ENCODE measurements around the gene ATE1.
"Not testable (repeated sequence)": the region's sequence is repeated elsewhere in the genome, so short reads cannot be mapped to it uniquely, and the experiment has no call there.

ATE1 gene

DNA sequence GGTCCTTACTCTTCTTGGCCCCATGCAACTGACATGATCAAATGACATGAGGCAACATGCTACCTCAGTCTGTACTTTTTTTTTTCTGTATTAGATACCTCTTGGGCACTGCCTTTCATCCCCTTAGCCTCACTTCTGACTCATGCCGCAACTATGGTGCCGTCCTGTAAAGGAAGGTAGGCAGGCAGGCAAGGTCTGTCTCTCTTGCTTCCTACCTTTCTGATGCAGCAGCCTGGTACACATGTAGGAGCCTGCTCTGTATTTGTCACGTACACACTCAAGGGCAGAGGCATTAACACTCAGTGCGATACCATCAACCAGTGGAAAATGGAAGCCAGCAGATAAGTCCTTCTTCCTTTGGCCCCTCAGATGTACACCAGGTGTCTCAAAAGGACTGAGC lies 146.7 kb downstream of the ATE1 start:
- no peak for DNase-seq

DNA sequence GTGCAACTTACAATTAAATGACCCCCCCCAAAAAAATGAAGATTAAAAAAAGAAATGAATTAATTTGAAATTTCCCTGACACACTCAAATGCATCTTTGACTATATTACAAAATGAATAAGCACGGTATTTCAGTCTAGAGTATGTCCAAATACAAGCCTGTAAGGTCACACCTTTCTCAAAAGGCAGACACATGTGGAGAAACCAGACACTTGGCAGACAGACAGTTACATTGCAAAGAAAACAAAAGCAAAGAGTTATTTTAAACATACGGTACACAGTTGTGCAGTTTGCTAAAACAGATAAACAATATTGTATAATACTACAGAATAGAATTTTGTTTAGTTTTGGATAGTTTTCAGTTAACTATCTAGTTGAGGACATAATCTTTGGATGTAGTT lies 153.0 kb downstream of the ATE1 start:
- no peak for DNase-seq

DNA sequence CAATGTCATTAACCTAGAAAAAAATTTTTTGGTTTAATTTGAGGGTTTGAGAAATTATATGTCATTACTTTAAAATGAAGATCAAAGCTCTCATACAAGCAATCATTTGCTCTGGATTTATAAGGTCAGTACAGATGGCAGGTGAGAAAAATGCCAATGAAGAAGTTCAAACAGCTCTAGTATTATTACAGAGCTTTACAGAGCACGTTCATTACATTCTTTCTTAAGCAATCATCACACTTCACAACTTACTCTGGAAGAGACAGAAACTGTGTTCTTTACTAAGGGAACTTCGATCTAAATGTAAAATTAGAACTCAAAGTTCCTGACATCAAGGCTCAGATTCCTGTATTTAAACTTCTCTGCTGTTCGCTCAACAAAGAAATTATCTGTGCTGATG lies 153.4 kb downstream of the ATE1 start:
- no peak for DNase-seq

DNA sequence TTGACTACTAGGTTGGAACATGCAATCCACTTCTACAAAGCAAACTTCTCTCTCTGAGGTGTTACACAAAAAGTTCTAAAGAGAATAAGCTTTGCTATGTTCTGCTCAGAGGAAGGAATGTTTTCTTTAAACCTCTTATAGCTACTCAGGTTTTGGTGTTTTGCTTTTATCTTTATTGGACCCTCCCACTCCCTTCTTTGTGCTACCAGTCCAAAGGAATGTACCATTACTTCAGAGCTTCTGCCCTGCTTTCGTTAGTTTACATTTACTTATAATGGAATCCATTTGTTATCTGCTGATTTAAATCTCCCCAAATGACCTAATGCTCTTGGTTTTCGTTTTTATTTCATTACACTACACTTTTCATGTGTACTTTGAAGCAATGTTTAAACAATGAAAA lies 154.9 kb downstream of the ATE1 start:
- no peak for DNase-seq

DNA sequence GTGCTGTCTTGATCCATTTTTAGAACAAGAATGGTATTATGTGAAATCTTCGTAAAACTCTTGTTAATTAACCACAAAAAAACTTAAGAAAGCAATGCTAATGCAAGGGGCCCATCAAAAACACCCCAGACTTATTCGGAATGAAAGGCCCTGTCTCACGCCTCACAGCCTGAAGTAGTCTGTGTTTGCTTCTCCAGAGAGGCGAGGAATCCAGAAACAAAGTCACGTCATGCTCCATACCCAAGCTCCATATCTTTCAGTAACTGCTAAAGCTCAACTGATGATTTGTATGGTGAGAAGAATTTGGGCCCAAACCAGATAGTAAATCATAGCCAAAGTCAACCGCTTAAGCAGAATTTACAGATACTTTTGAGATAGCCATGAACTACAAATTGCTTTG lies 155.4 kb downstream of the ATE1 start:
- no peak for DNase-seq

DNA sequence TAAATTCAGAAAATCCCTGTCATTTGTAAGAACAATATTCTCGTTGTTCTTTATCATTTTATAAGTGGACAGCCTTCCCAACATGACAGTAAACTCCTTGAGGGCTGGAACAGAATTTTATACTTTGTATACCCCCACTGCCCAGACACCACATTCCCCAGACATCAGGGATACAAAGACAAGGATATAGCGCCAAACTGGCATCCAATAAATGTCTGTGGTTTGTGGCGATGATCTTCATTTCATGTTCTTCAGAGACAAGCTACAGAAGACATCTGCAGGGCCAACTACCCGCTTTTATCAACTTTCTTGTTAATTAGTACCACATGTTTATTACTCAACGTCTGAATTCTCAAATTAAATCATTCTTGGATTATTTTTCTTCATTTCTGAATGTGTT lies 155.9 kb downstream of the ATE1 start:
- DNase-seq: no peak

DNA sequence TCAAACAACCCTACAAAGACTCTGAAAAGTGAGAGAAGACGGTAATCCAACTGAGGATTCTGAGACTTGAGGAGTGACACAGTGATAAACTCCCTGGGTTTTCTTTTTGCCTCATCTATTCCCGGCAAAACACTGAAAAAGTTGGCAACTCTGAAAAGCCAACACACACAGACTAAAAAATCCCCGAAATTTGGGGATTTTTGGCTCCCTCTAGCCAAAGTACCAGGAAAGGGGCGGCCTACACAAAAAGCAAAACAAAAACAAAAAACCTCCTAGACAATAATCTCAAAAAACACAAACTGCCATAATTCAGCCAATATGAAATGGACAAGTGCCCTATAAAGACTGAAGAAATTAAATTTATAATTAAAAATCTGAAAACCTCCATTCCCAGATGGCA lies 161.4 kb downstream of the ATE1 start:
- no peak for DNase-seq

DNA sequence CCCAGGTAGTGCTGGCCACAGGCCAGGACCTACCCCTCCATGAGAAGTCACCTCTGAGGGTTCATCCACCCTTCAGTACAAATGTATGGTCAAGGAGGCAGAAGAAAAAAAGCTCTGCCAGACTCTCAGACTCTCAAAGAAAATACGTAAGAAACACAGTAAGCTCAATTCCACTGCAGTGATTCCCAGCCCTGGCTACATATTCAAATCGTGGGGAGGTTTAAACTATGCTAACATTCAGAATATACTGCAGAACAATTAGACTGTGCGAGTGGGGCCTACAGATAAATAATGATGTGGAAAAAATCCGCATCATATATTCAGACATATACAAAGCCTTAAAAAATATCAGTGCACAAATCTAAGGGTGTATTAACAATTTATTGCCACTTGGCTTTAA lies 162.6 kb downstream of the ATE1 start:
- DNase-seq: no peak

DNA sequence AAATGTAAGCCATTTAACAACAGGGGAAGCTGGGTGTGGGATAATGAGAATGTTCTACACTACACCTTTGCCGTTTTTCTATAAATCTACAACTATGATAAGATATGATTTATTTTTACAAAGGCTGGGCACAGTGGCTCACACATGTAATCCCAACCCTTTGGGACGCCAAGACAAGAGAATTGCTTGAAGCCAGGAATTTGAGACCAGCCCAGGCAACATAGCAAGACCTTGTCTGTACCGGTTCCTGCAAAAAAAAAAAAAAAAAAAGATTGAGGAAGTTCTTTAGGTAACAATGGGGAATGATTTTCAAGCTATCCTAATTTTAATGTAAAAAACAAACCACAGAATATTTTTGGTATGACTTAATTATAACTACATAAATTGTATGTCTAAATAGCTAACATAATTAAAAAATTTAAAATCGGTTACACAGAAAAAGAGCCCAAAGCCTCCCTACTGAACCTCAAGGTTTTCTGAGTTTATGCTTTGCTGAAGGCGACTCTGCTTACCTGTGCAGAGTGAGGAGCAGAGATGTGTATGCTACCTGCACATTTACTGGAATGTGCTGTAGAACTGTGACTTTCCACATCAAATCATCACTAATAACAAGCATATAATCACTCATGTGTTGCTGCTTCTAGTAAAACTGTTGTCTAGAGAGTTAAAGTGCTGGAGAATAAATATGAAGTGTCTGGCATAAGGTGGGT lies 163.4 kb downstream of the ATE1 start:
- no peak for DNase-seq

DNA sequence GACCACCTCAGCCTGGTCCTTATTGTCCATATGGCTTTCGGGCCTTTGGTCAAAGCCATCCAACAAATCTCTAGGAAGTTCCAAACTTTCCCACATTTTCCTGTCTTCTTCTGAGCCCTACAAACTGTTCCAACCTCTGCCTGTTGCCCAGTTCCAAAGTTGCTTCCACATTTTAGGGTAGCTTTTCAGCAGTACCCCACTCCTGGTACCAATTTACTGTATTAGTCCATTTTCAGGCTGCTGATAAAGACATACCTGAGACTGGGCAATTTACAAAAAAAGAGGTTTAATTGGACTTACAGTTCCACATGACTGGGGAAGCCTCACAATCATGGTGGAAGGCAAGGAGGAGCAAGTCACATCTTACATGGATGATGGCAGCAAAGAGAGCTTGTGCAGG lies 170.6 kb downstream of the ATE1 start:
- DNase-seq: not testable (repeated sequence)

DNA sequence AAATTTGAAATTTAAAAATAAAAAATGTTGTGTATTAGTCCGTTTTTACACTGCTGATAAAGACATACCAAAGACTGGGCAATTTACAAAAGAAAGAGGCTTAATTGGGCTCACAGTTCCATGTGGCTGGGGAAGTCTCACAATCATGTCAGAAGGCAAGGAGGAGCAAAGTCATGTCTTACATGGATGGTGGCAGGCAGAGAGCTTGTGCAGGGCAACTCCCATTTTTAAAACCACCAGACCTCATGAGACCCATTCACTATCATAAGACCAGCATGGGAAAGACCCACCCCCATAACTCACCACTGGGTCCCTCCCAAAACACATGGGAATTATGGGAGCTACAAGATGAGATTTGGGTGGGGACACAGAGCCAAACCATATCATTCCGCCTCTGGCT lies 172.3 kb downstream of the ATE1 start:
- not testable (repeated sequence) for DNase-seq

DNA sequence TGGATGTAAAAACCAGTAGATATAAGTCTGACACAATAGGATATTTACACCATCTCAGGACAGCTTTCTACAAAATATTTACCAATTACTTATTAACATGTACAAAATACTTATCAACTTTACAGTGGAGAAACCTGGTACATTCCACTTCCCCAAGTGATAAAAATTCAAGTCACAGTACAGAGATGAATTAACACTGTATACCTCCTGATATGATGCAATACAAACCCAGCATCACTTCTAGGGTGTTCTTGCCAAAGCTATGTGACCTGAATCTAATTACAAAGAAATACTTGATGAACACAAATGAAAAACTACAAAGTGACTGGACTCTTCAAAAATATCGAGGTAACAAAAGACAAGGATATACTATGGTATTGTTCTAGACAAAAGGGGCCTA lies 173.2 kb downstream of the ATE1 start:
- DNase-seq: no peak

DNA sequence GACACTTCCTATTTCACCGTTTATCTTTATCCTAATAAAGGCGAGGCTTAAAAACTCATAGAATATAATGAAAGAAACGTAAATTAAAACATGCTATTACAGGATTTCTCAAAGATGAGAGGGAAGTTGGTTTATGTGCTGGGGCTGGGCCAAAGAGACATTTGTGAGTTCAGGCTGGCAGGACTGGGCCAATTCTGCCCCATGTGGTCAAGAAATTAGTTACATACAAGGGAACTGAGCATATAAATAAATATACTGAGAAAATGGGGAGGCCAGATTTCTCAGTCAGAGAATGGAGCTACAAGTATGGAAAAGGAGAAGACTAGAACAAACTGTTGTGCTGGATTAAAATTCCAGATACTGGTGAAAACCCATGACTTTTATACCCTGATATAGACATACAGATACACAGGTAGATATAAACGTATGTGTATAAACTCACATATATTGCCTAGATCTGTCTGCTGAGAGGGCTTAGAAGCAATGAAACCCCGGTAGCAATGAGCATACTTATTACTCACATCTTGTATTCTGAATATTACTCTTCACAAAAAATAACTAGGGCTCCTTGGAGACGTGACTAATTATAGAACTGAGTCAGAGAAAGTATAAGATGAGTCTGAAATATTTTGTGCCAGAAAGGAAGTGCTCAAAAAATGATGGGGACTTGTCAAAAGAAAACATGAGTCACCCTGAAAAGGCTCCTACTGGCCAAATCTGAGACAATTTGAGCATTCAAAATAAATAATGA lies 173.9 kb downstream of the ATE1 start:
- peak in 1 of 14 donors; percentile 4 for DNase-seq

DNA sequence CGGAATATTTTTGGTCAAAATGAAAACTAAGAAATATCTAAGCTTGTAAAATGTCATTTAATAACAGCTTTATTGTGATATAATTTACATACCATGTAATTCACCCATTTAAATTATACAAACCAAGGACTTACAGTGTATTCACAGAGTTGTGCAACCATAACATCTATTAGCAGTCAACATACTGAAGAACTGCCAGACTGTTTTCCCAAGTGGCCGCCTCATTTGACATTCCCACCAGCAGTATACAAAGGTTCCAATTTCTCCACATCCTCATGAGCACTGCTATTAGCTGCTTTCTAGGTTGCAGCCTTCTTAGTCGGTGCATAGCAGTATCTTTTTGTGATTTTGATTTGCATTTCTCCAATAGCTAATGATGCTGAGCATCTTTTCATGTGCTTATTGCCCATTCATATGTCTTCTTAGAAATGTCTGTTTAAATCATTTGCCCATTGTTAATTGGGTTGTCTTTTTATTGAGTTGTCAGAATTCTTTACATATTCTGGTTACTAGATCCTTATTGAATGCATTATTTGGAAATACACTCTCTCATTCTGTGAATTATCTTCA lies 176.6 kb downstream of the ATE1 start:
- no peak for DNase-seq

DNA sequence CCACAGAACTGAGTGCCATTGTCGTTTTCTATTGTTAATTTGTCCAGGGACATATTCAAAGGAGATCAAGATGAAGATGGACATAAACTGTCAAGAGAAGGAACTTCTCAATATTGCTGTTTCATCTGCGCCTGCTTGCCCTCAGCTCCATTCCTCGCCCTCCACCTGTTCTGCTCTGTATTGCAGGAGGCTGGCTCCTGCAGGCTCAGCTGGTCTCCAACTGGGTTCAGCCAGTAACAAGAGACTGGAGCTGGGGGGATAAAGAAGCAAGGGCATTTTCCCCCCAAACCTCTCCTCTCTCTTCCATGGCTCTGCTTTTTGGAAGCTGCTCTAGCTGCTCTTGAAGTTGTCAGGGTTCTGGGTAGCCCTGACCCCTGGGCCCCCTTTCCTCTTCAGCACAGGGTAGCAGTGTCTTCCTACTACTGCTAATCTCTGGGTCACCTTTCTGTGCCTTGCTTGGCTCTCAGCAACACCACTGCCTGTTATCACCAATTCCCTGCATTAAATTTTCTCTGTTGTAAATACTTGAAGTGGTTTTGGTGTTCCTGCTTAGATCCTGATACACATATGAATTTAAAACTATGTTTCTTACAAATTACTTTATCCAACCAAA lies 180.6 kb downstream of the ATE1 start:
- no peak for DNase-seq

DNA sequence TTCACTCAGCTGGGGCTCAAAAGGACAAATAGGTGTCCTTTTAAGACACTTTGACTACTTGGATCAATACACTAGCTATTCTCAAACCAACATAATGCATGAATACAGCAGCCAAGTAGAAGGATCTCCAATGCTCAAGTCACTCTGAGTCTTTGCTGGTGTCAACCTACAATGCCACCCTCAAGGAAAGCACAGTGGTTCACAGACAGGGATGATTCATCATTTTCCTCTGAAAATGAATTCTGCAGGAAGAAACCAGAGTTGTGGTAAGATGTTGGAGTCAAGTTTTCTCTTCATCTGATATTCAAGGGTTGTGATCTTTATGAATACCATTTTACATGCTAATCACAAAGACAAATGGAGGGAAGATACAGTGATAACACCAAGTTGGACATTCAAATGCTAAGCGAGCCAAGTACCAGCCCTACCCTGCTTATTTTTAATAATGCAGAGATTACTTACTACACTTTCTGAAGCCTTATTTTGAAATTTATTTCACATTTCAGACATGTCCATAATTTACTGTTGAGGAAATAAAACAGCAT lies 186.5 kb downstream of the ATE1 start:
- DNase-seq: no peak

DNA sequence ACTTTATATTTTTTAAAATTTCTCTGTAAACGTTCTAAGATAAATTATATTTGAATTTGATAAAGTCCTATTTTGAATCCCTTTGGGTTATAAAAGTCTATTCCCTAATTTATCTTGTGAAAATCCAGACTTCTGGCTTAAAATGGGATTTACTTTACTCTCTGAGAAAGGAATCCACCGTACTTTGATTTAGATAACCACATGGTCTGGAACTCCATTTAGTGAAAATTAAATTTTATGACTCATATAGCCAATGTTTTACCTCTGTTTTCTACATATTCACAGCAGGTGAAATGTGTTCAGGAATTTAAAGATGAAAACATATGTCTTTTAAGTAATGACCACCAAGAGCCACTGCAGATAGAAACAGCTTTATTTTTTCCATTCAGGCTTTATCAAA lies 187.8 kb downstream of the ATE1 start:
- DNase-seq: no peak

DNA sequence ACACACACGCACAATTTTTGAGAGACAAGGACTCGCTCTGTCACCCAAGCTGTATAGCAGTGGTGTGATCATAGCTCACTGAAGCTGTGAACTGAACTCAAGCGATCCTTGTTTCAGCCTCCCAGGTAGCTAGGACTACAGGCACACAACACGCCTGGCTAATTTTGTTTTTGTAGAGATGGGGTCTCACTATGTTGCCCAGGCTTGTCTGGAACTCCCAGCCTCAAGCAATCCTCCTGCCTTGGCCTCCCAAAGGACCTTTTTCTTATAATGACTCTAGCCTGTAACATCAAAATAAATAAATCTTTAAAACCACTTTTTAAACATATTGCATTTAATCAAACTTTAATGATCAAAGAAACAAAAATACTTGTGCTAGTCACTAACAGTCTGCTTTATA lies 188.7 kb downstream of the ATE1 start:
- DNase-seq: no peak

DNA sequence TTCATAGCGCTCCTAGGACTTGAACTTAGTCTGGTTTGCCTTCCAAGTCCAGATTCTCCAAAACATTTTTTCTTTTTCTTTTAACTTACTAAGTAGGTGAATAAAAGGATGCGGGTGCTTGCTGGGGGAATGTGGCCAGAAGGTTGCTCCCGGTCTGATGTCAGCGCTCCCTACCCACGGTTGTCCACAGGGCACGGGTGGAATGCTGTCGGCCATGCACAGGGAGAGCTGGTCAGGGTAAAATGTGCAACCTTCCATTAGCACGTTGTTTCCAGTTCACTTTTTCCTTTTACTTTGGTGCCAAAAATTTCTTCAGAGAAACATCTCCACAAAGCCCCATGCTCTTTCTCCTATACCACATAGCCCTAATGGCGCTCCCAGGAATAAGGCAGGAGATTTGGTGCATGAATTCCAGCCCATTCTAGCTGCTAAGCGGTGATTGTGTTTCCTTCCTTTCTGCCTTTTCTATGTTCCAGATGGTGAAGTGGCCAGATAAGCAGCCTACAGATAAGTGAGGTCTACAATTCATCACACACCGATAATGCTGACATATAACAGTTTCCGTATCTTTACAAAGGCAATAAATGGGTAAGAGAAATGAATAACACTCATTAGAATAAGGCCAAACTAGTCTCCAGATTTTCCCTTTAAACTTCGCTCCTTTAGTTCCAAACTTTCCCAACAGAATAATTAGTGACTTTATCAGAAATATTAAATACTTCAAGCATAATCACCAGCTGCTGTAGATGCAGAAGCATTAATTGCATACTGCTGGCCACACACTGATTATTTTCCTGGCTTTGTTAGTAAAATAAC lies 191.3 kb downstream of the ATE1 start:
- no peak for DNase-seq

DNA sequence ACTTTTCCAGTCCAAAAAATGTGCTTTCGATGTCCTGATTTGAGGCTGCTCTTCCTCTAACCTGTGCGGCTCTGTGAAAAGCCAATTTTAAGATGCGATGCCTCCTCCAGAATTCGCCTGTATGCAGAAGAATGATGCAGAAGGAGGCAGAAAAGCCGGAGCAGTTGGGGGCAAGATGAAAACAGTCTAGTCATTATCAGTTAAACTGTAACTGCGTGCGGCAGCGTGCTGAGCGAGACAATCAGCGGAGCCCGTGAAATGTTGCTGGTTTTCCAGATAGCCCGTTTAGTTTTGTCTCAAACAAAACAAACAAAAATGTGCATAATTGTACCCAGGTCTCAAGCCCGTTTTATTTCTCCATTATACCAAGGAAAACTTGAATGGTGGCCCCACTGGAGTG lies 192.6 kb downstream of the ATE1 start:
- no peak for DNase-seq

DNA sequence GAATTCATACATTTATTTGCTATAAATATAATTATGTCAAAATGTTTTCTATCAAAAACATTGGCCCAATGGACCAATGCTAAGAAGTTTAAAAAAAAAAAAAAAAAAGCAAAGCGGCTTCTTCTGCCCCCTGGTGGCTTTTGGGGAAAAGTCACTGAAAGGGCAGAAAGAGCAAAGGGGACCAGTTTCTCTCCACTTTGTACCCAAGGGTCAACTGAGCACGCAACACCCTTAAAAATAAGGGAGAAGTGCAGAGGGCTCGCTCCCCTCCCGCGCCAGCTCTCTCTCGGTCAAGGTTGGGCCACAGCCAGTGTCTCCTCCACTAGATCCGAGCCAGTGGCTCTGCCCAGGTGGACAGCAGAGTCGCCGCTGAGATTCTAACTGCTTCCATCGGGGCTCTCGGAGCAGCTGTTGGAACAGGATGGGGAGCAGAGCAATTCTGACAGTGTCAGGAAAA lies 193.2 kb downstream of the ATE1 start:
- peak in 3 of 14 donors; percentile 13 to 19 (median 15) for DNase-seq

Measured in C1 segment of cervical spinal cord (tissue), 14 donors.